Posterior cingulate gyrus (tissue), 11 donors: Measurements from ENCODE around the gene SPATA16.

ENCODE experiments used
- DNase-seq, 10 donors: peaks; one replicate each; pipeline versions ENCODE4 v3.0.0 to v3.0.0-alpha.2; 2020 to 2021; ENCODE audit warnings: mixed read lengths in 3 of 10
- intact Hi-C: fragments of 100-400 bp; cut with DNase I; formaldehyde crosslinking; loops from one replicate; pipeline ENCODE4 v1.15.1; 2023

Gene SPATA16

DNA sequence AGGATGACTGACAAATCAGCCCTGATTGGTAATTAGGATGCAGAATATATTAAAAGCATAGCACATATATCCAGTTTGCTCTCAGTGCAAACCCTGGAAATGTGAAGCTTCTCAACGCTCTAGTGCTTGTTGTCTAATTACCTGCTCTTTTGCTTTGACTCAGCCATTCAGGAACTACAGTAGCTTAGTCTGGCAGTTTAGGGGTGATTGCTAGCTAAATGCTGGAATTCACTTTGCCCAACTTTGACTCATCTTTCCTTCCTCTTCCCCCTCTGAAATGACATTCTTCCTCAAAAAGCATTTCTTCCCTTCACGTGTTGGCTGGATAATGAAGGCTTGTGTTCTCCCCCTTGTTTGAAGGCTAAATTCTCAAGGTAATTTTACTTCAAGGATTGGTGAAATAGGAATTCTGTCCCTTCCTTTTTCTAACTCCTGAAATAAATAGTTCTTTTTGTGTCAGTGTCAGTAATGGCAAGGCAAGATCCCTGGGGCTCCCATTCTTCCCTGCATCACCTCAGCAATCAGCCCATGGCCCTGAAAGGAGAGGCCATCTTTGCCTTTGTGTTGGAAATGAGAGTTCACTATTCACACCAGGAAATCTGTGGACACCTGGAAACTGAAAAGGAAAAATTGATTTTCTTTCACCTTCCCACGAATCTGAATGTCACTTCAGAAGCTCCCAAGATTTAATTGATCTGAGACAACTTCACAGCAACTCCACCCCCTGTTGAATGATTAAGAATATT lies 286.9 kb downstream of the SPATA16 start:
- no peak for DNase-seq
- intact Hi-C loops: no loop called here

DNA sequence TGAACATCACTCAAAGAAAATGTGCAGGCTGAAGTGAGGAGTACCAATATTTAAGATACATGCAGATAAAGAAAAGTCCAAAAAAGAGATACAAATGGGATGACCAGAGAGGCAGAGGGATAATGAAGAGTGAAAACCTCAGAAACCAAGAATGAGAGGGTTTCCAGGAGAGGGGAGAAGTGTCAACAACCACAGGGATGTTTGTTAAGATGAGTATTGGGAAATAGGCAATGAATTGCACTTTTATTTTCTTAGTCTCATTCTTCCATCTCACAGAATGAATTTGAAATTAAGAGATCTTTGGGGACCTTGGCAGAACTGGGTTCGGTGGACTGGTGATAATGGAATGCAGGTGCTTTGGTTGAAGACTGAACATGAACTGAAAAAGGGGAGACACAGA lies 288.0 kb downstream of the SPATA16 start:
- intact Hi-C loops: no loop called here
- DNase-seq: no peak

DNA sequence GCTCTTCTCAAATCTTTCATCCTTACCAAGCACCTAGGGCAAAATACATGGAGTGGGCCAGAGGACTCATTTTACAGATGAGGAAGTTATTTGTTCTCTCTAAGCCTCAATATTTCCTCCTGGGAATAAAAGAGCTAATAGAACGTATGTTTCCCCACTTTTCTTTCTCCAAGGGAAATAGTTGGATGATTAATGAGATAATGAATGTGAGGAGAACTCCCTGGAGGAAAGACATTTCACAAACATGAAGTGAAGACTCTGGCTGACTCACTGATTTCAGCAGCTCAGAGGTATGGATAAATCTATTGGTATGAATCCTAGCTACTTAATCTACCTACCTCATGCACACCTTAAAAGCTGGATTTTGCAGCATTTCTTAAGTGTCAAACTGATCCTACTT lies 292.1 kb downstream of the SPATA16 start:
- intact Hi-C loops: no loop called here
- no peak for DNase-seq

DNA sequence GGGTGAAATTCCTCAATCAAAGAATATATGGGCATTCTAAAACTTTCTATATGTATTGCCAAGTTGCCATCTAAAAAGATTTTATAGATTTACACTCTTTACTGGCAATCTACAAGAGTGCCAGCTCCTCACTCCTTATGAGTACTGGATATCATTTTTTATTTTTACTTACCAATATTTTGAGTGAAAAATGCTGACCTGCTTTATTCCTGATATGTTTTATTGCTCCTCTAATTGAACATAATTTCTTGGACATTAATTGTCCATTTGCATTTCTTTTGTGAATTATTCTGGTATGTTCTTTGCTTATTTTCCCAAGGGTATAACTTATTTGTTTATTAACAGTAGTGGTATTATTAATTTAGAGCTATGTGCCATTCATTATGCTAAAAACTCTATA lies 293.7 kb downstream of the SPATA16 start:
- no peak for DNase-seq
- intact Hi-C loops: no loop called here

DNA sequence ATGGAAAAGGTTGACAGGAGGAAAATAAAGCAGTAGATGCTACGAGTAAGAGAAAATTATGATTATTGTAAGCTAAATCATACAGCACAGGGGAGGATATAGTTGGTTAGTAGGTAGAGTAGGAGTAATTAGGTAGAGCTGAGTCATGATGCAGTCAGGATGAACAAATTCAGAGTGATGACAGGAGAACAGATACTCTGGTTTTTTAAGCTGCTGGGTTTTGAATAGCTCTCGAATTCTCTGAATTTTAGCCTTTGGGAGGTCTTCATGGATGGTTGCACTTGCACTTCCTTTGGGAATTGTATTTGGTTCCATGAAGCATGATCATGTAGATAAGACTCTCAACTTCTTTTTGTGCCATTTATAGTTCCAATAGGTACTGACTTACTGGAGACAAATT lies 294.3 kb downstream of the SPATA16 start:
- DNase-seq: no peak
- intact Hi-C loops: no loop called here

DNA sequence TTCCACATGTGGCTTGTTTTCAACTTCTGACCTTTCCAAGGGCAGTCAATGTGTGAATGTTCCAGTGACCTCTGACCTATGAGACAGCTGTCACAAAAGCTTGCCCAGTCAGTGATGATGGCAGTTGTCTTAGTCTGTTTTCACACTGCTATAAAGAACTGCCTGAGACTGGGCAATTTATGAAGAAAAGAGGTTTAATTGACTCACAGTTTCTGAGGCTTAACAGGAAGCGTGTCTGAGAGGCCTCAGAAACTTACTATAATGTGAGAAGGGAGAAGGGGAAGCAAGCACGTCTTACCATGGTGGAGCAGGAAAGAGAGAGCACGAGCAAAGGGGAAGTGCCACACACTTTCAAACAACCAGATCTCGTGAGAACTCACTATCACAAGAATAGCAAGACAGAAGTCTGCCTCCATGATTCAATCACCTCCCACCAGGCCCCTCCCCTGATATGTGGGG lies 294.9 kb downstream of the SPATA16 start:
- no peak for DNase-seq
- intact Hi-C loops: no loop called here

DNA sequence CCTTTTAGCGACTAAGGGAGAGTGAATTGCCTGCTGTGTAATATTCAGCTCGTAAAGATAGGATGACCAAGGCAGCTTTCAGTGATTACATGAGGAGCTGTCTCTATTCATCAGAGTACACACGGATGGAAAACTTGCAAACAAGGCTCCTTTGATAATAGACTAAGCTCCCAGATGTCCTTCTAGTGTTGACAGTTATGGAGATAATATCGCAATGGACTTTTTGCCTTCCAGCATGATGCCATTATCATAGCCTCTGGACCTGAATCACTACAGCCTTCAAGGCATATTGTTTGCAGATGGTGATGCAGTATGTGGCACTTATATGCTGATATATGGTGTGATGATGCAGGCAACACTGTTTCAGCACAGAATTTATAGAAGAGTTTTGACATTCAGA lies 296.6 kb downstream of the SPATA16 start:
- intact Hi-C loops: no loop called here
- DNase-seq: no peak

DNA sequence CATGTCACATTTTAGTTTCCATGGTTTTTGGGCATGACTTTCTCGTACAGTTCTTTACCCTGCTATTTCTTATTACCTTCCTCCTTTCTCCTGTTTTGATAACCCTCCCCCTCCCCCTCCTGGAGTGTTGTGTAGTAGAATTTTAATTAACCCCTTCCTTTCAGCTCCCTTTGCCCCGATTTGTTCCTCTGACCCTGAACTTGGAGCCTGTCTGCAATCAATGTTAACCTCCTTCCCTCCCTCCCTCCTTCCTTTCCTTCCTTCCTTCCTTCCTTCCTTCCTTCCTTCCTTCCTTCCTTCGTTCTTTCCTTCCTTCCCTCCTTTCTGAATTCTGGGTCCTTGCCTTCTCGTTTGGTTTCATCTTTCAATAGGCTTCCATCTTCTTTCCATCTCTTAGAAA lies 300.1 kb downstream of the SPATA16 start:
- intact Hi-C loops: no loop called here
- DNase-seq: no peak

DNA sequence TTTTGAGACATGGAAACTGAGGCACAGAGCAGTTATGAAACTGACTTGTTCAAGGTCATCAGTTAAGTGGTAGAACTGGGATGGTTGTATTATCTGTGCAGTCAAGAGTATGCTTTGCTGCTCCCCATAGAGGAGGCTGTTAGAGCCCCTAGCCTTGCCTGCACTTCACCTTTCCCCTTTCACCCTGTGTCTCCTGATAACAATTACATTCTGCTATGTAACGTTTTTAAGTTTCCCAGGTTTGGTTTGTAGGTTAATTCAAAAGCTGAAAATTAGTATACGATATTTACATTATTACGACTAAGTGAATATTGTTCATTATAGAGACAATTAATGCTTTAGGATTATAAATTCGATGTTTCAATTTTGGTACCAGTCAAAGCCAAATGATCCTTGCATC lies 300.6 kb downstream of the SPATA16 start:
- DNase-seq: no peak
- intact Hi-C loops: no loop called here

DNA sequence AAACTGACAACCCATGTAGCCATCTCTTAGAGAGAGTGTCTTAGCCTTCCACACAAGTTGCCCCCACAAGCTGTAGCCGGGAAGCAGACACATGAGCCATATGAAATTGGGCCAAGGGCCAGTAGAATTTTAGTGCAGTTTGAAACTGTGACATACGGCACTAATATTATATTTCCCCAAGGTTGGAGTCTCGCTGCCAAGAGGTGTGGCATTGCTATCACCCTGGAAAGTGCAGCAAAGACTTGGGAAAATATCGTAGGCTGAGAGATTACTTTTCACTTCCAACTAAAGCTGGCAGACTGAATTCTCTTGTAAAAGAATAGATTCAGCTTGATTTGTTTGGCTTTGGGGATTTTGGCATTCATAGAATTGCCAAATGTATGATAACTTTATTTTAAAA lies 301.4 kb downstream of the SPATA16 start:
- no peak for DNase-seq
- intact Hi-C loops: no loop called here
